Endothelial cell of umbilical vein (primary cell): ENCODE results near the gene MRM2. TPM values are rescaled to one million over a fixed set of nuclear protein-coding genes. Genes with fewer than 3 reads are reported as not detected.

Experiments
- BruUV-seq: library from RNA; stranded (reverse); fragments of 400-500 nt; replicated peaks from 2 replicates; lab custom pipeline; 2021; lab: Mats Ljungman, UMichigan
- CTCF ChIA-PET: fragments of 300-600, 350-600 bp; sonication (Branson Sonifier 250); formaldehyde crosslinking; loops from one replicate; lab custom pipeline; 2021; ENCODE audit warnings: antibody characterized with exemption, inconsistent platforms; lab: Charles Lee
- POLR2A ChIA-PET: fragments of 300-600, 350-600 bp; sonication (Branson Sonifier 250); formaldehyde crosslinking; loops from one replicate; lab custom pipeline; 2021; ENCODE audit warnings: antibody characterized with exemption, inconsistent platforms; lab: Charles Lee
- DNase-seq: peaks from one replicate; pipeline ENCODE4 v3.0.0-alpha.2; 2011; ENCODE audit warnings: low read depth, low spot score
- FAIRE-seq: peaks from 2 replicates; lab custom pipeline; 2011; peaks lifted over from hg19 to GRCh38; lab: Jason Lieb, UNC
- H2AFZ ChIP-seq: 2 replicates; pipeline ENCODE4 v1.6.0; 2012; ENCODE audit warnings: low read depth, low read length, control low read depth, inconsistent platforms
- H3K27ac ChIP-seq: 2 replicates; pipeline ENCODE4 v1.5.1; 2011; ENCODE audit warnings: low read depth, mild to moderate bottlenecking, control low read depth, low read length, moderate library complexity; ENCODE audit not compliant: insufficient read depth
- H3K27me3 ChIP-seq, 2 experiments: 2 replicates each; pipeline versions ENCODE4 v1.6.0 to v1.6.1; 2011; ENCODE audit warnings: low read length in 2 of 2, mixed read lengths in 1 of 2; ENCODE audit not compliant: control insufficient read depth in 2 of 2, insufficient read depth in 2 of 2
- H3K36me3 ChIP-seq, 2 experiments: 2 replicates in 1 of 2; 3 replicates in 1 of 2; pipeline ENCODE4 v1.5.1; 2011; ENCODE audit warnings: low read length in 2 of 2, mild to moderate bottlenecking in 1 of 2, moderate library complexity in 1 of 2; ENCODE audit not compliant: control insufficient read depth in 2 of 2, insufficient read depth in 2 of 2; ENCODE audit errors: extremely low read depth in 1 of 2
- H3K4me1 ChIP-seq: 3 replicates; pipeline ENCODE4 v1.5.1; 2011; ENCODE audit warnings: mild to moderate bottlenecking, low read length; ENCODE audit not compliant: control insufficient read depth, insufficient read depth; ENCODE audit errors: extremely low read depth
- H3K4me2 ChIP-seq: 2 replicates; pipeline ENCODE4 v1.6.1; 2011; ENCODE audit warnings: low read length, control low read depth, mixed read lengths; ENCODE audit not compliant: insufficient read depth
- H3K4me3 ChIP-seq, 3 experiments: fragments of 200-600 bp in 1 of 3; sonication (generic), shearing (Covaris generic) in 1 of 3; replicated peaks in 1 of 3; 2 replicates each; pipeline ENCODE4 v1.5.1; 2011 to 2016; ENCODE audit warnings: control low read depth in 3 of 3, low read length in 3 of 3, mild to moderate bottlenecking in 2 of 3, inconsistent platforms in 1 of 3, low read depth in 1 of 3, moderate library complexity in 1 of 3; ENCODE audit not compliant: insufficient read depth in 1 of 3
- H3K79me2 ChIP-seq: 2 replicates; pipeline ENCODE4 v1.6.0; 2012; ENCODE audit warnings: low read length, inconsistent platforms; ENCODE audit not compliant: control insufficient read depth, insufficient read depth
- H3K9ac ChIP-seq: replicated peaks from 2 replicates; pipeline ENCODE3; 2011; ENCODE audit warnings: low read length, control low read depth; ENCODE audit not compliant: insufficient read depth; ENCODE audit errors: extremely low read depth
- H3K9me1 ChIP-seq: replicated peaks from 3 replicates; pipeline ENCODE4 v1.6.0; 2011; ENCODE audit warnings: mild to moderate bottlenecking, low read length; ENCODE audit not compliant: control insufficient read depth, insufficient read depth; ENCODE audit errors: extremely low read depth
- H3K9me3 ChIP-seq: replicated peaks from 2 replicates; pipeline ENCODE4 v1.5.1; 2012; ENCODE audit warnings: low read length, inconsistent platforms; ENCODE audit not compliant: control insufficient read depth, insufficient read depth
- H4K20me1 ChIP-seq: replicated peaks from 2 replicates; pipeline ENCODE3; 2011; ENCODE audit warnings: mild to moderate bottlenecking, low read length; ENCODE audit not compliant: control insufficient read depth, insufficient read depth; ENCODE audit errors: extremely low read depth
- CTCF ChIP-seq, 2 donors: IDR thresholded peaks; 1 replicate in 1 of 2; 2 replicates in 1 of 2; pipeline ENCODE4 v1.5.1; 2011; ENCODE audit warnings: low read length in 2 of 2, mild to moderate bottlenecking in 2 of 2, moderate library complexity in 2 of 2, control low read depth in 1 of 2, inconsistent platforms in 1 of 2, low read depth in 1 of 2; ENCODE audit not compliant: insufficient read depth in 1 of 2; ENCODE audit errors: extremely low read depth in 1 of 2
- EZH2 ChIP-seq: IDR thresholded peaks from 2 replicates; pipeline ENCODE4 v1.6.1; 2012; ENCODE audit warnings: borderline replicate concordance, low read depth, mild to moderate bottlenecking, moderate library complexity, low read length, inconsistent platforms; ENCODE audit not compliant: severe bottlenecking
- FOS ChIP-seq: IDR thresholded peaks from 2 replicates; pipeline ENCODE4 v1.6.1; 2011; ENCODE audit warnings: mild to moderate bottlenecking, low read length, moderate library complexity, borderline replicate concordance; ENCODE audit not compliant: insufficient read depth
- GATA2 ChIP-seq: IDR thresholded peaks from 2 replicates; pipeline ENCODE4 v1.7.0; 2011; ENCODE audit warnings: low read depth, mild to moderate bottlenecking, moderate library complexity, mixed read lengths, low read length; ENCODE audit not compliant: insufficient read length, insufficient read depth
- JUN ChIP-seq: IDR thresholded peaks from 2 replicates; pipeline ENCODE4 v1.6.1; 2011; ENCODE audit warnings: borderline replicate concordance, low read depth; ENCODE audit not compliant: insufficient read length, insufficient read depth
- MAX ChIP-seq: IDR thresholded peaks from 2 replicates; pipeline ENCODE4 v1.6.1; 2011; ENCODE audit not compliant: insufficient read depth, insufficient read length
- MYC ChIP-seq: IDR thresholded peaks from one replicate; pipeline ENCODE4 v1.6.1; 2011; ENCODE audit warnings: mild to moderate bottlenecking, low read depth, low read length
- POLR2A ChIP-seq: IDR thresholded peaks from 2 replicates; pipeline ENCODE4 v1.6.1; 2012; ENCODE audit warnings: low read depth, mild to moderate bottlenecking, control low read depth, low read length
- POLR2AphosphoS5 ChIP-seq: IDR thresholded peaks from 2 replicates; pipeline ENCODE4 v1.6.1; 2012; ENCODE audit warnings: low read depth, mild to moderate bottlenecking, control low read depth, low read length, moderate library complexity; ENCODE audit not compliant: insufficient read depth
- dilution Hi-C: fragments of 300-500 bp; cut with MboI; formaldehyde crosslinking; loops from one replicate; pipeline ENCODE4 v1.15.0; 2019; ENCODE audit warnings: low sequenced_read_pairs; ENCODE audit not compliant: extremely low pct_ligation_motif_present
- intact Hi-C: fragments of 100-400 bp; cut with micrococcal nuclease; formaldehyde crosslinking; loops from one replicate; pipeline ENCODE4 v1.10.0; 2022
- polyA plus RNA-seq, 4 experiments: library from polyadenylated mRNA; depleted of rRNA in 3 of 4; stranded (reverse) in 3 of 4; unstranded in 1 of 4; fragments of >200 nt; gene quantifications; 2 replicates each; pipeline versions ENCODE4 v1.2.1 to v1.2.3, GENCODE V29; 2011 to 2012; ENCODE audit warnings: missing spikeins in 1 of 4
- total RNA-seq: library from RNA; stranded (reverse); gene quantifications from 2 replicates; pipeline ENCODE4 v1.2.3, GENCODE V29; 2021

Gene MRM2
- total and polyA plus RNA-seq, 2 donors (not counting 3 experiments of a cell fraction or from before 2014, with no cell fraction given), result 10.6 to 20.8 TPM

GRCh38 chr7:2231992-2232765 is 9.8 kb downstream of the MRM2 start:
- peak; percentile 45 for DNase-seq

More at GRCh38 chr7:2231992-2232765, 9.8 kb downstream of the MRM2 start:
- Histone ChIP-seq H3K9me3 (no peaks in the 10 kb centered on the region), H3K9ac (peak overlapping the region; percentile 83), H3K27ac (peak overlapping the region; percentile 53), H3K4me1 (peaks cover 22% of the 10 kb centered on the region), H2AFZ (peak overlapping the region; percentile 80), H3K27me3 (no peaks in the 10 kb centered on the region), H3K4me2 (peak overlapping the region; percentile 55), H4K20me1 (no peaks in the 10 kb centered on the region), H3K9me1 (no peaks in the 10 kb centered on the region), H3K4me3 (peak overlapping the region; percentile 71 to 85 (median 79)), H3K36me3 (peaks cover 7 to 12% of the 10 kb centered on the region in 2 experiments), H3K79me2 (peaks cover 23% of the 10 kb centered on the region)
- TF ChIP-seq EZH2, result no peak
- no peak for TF ChIP-seq POLR2A
- no peak for TF ChIP-seq CTCF (IDR thresholded peaks at IDR 0.05; ENCODE audit: extremely low read depth in 1 of 2, insufficient read depth in 1 of 2, low read depth in 1 of 2, low read length in 2 of 2)
- TF ChIP-seq POLR2AphosphoS5, result no peak
- no peak for TF ChIP-seq FOS
- no peak for TF ChIP-seq MAX
- TF ChIP-seq GATA2, result no peak
- TF ChIP-seq JUN, result no peak
- TF ChIP-seq MYC, result no peak
- intact Hi-C loops (loop anchor here (1.0 kb wide), 1 partner anchor 10 kb away; the partner anchor contains the start of genes MRM2 and NUDT1), dilution Hi-C loops (no loop called here)
- ChIA-PET POLR2A (interaction anchor here (0.6 to 0.9 kb wide), 2 partner anchors 10 to 1501 kb away, joined by 3 read pairs; partner anchors contain the start of genes MRM2 and NUDT1), CTCF (interaction anchor here (0.9 to 3.1 kb wide), 5 partner anchors 9 to 237 kb away, joined by 3 to 16 read pairs (median 3); partner anchors contain the start of genes MRM2 and NUDT1)
- peak; percentile 31 for FAIRE-seq
- no TSS peak for BruUV-seq
